Neural crest cell (in vitro differentiated cells): Measurements from ENCODE around the gene CCDC78. TPM values are rescaled to one million over a fixed set of nuclear protein-coding genes. Genes with fewer than 3 reads are reported as not detected.
A peak's percentile ranks its signal among the peaks of the same experiment; 100 is the strongest.

ENCODE experiments used
- DNase-seq: peaks from one replicate; pipeline ENCODE4 v3.0.0; 2021; ENCODE audit warnings: low read depth, mixed read lengths, low spot score
- H3K27ac Mint-ChIP-seq: one replicate; pipeline ENCODE4 v1.8.0; 2021; ENCODE audit warnings: mild to moderate bottlenecking, mixed read lengths; ENCODE audit not compliant: unreplicated experiment
- H3K27me3 Mint-ChIP-seq: 2 replicates; pipeline ENCODE4 v1.8.0; 2021; ENCODE audit warnings: low read depth, mild to moderate bottlenecking, mixed read lengths
- H3K36me3 Mint-ChIP-seq: 2 replicates; pipeline ENCODE4 v1.8.0; 2021; ENCODE audit warnings: low read depth, mild to moderate bottlenecking, mixed read lengths
- H3K4me1 Mint-ChIP-seq: 2 replicates; pipeline ENCODE4 v1.8.0; 2021; ENCODE audit warnings: mixed read lengths
- H3K4me3 Mint-ChIP-seq: one replicate; pipeline ENCODE4 v1.8.0; 2021; ENCODE audit warnings: mild to moderate bottlenecking, mixed read lengths
- H3K9me3 Mint-ChIP-seq: 2 replicates; pipeline ENCODE4 v1.8.0; 2021; ENCODE audit warnings: mixed read lengths
- microRNA-seq: library from miRNA; unstranded; fragments of <30 nt; microRNA quantifications from one replicate; pipeline ENCODE4, GENCODE V29; 2020
- total RNA-seq: library from RNA; stranded (reverse); gene quantifications from 2 replicates; pipeline ENCODE4 v1.2.1, GENCODE V29; 2021
- TF ChIP-seq, protein P1 (sequence below): fragments of 200-600 bp; sonication (generic); conservative IDR thresholded peaks from 2 replicates; pipeline ENCODE4 v1.5.0; 2021; ENCODE audit warnings: antibody characterized with exemption, mild to moderate bottlenecking

CCDC78 gene
- total RNA-seq, 1 donor from 2014 or later: 7.0 TPM

DNA sequence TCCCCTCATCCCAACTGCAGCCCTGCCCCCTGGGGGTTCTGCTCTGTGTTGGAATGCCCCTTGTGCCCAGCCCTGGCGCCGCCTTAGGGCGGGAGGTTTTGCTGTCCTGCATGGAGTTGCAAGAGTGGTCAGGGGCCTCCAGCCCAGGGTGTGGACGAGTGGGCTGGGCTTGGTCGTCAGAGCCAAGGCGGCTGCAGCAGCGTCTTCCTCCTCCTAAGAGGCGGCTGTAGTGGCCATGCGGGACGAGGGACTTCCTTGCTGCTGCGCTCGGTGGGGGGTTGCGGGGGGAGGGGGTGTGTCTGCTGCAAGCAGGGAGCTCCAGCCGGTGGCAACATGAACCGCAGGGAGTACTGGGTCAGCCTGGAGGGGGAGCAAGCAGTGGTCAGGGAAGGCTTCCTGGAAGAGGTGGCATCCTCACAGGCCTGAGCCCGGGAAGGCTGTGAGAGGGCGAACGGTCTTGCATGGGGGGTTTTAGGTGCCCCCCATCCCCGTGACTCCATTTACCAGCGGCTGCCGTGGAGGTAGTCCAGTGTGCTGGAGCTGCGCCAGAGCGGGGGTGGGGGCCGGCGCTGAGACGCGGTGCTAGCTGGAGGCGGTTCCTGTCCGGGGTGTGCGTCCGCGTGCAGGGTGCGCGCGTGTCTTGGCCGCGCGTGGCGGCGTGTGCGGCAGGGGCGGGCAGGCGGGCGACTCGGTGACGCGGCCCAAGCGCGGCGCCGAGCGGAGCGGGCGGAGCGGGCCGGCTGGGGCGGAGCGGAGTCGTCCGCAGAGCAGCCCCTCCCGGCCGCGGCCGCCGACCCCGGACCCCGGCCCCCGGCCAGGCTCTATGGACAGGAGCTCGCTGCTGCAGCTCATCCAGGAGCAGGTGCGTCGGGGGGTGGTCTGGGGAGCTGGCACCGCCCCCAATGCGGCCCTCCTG is 51.0 kb downstream of the CCDC78 start, which contains the start of gene RHBDL1:
TSS of gene RHBDL1 (plus strand) at position 704 of the 916 bp plus-strand sequence. CDS start at position 824, 120 bp downstream.
- DNase-seq: no peak
- Mint-ChIP-seq H3K4me1 (peaks cover 7% of the 10 kb centered on the region), H3K9me3 (no peaks in the 10 kb centered on the region), H3K4me3 (peak within 1 kb of the TSS; percentile 81), H3K27me3 (peaks cover 14% of the 10 kb centered on the region), H3K36me3 (no peaks in the 10 kb centered on the region), H3K27ac (no peak within 1 kb of the TSS)
- TF ChIP-seq, protein P1, sequence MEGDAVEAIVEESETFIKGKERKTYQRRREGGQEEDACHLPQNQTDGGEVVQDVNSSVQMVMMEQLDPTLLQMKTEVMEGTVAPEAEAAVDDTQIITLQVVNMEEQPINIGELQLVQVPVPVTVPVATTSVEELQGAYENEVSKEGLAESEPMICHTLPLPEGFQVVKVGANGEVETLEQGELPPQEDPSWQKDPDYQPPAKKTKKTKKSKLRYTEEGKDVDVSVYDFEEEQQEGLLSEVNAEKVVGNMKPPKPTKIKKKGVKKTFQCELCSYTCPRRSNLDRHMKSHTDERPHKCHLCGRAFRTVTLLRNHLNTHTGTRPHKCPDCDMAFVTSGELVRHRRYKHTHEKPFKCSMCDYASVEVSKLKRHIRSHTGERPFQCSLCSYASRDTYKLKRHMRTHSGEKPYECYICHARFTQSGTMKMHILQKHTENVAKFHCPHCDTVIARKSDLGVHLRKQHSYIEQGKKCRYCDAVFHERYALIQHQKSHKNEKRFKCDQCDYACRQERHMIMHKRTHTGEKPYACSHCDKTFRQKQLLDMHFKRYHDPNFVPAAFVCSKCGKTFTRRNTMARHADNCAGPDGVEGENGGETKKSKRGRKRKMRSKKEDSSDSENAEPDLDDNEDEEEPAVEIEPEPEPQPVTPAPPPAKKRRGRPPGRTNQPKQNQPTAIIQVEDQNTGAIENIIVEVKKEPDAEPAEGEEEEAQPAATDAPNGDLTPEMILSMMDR: no peak

DNA sequence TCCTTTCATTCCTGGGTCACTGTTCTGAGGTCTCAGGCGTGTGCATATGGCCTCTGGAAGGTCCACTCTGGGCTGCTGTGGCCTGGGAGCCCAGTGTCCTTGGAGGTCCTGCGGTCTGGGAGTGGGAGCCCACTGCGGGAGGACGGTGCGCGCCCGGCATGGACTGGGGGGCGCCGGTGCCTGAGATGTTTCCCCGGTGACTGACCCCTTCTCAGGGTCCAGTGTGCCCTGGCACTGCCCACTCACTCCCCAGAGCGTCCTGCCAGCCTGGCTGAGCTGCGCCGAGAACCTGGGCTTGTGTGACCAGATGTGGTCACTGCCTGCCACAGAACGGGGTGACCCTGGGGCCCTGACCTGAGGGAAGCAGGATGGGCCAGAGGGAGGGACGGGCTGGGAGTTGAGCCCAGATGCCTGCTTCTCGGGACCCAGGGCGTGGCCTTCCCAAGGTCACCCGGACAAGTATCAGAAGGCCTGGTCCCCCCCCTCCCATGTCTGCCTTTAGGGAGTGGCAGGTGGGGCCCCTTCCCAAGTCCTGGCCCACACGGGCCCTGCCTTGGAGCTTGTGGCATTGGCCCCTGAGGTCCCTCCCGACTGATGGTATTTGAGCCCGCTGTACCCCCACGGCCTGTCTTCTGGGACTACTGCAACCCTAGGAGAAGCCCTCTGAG is 51.9 kb downstream of the CCDC78 start:
- Mint-ChIP-seq H3K9me3 (no peaks in the 10 kb centered on the region), H3K27ac (no peak overlapping the region), H3K4me3 (peak overlapping the region; percentile 81), H3K4me1 (peaks cover 7% of the 10 kb centered on the region), H3K36me3 (no peaks in the 10 kb centered on the region), H3K27me3 (peaks cover 14% of the 10 kb centered on the region)
- no peak for DNase-seq
- TF ChIP-seq, protein P1: no peak

DNA sequence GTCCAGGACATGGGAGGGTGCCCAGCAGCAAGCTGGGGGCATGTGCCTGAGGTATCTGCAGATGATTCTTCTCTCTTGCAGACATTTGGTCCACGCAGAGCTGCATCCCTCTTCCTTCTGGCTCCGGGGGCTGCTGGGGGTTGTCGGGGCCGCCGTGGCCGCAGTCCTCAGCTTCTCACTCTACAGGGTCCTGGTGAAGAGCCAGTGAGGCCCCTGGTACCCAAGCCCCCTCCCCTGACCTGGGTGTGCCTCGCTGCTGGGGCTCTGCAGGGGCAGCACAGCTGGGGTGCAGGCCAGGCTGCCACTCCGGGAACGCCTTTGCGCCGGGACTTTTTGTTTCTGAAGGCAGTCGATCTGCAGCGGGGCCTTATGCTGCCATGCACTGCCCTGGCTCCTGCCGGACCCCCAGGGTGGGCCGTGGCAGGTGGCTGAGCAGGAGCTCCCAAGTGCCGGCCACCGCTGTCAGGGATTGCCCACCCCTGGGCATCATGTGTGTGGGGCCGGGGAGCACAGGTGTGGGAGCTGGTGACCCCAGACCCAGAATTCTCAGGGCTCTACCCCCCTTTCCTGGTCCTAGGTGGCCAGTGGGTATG is 52.7 kb downstream of the CCDC78 start:
- TF ChIP-seq, protein P1: no peak
- no peaks in the 10 kb centered on the region for H3K36me3 Mint-ChIP-seq

DNA sequence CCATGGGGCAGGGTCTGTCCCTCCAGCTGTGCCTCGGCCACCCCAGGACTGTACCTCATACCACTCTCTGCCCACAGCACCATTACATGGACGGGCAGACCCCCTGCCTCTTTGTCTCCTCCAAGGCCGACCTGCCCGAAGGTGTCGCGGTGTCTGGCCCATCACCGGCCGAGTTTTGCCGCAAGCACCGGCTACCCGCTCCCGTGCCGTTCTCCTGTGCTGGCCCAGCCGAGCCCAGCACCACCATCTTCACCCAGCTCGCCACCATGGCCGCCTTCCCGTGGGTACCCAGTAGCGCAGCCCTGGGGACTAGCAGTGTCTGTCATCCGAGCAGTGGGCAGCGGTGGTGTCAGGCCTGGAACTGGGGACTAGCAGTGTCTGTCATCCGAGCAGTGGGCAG is 53.4 kb downstream of the CCDC78 start:
- H3K9me3 Mint-ChIP-seq: no peaks in the 10 kb centered on the region
- TF ChIP-seq, protein P1: no peak
- peak overlapping the region; percentile 61 for H3K4me3 Mint-ChIP-seq
- H3K4me1 Mint-ChIP-seq: peaks cover 4% of the 10 kb centered on the region
- H3K36me3 Mint-ChIP-seq: no peaks in the 10 kb centered on the region
- no peak overlapping the region for H3K27ac Mint-ChIP-seq
- DNase-seq: no peak
- H3K27me3 Mint-ChIP-seq: peaks cover 12% of the 10 kb centered on the region

More for the DNA sequence above, 52.7 kb downstream of the CCDC78 start:
- peaks cover 12% of the 10 kb centered on the region for H3K27me3 Mint-ChIP-seq
- H3K27ac Mint-ChIP-seq: no peak overlapping the region
- no peak overlapping the region for H3K4me3 Mint-ChIP-seq
- DNase-seq: no peak
- H3K9me3 Mint-ChIP-seq: no peaks in the 10 kb centered on the region
- H3K4me1 Mint-ChIP-seq: peaks cover 4% of the 10 kb centered on the region

Small RNA genes lying within 50 kb of the gene (microRNA-seq; reads per million reads assigned to microRNA genes)
- not detected for gene MIR662

Other genes starting within 250 kb of the CCDC78 start
- 56.9 and 60.3 TPM in 2 replicates for gene CAPN15, start 198.7 kb downstream of the CCDC78 start, total RNA-seq
- gene PRR35, start 166.0 kb downstream of the CCDC78 start, total RNA-seq: not detected in 2 replicates
- 0.84 and 0.86 TPM in 2 replicates for gene NHLRC4, start 159.4 kb downstream of the CCDC78 start, total RNA-seq
- 84.9 and 91.7 TPM in 2 replicates for gene PIGQ, start 156.5 kb downstream of the CCDC78 start, total RNA-seq
- gene RAB40C, start 136.4 kb downstream of the CCDC78 start, total RNA-seq: 30.9 and 31.6 TPM in 2 replicates
- gene WFIKKN1, start 95.5 kb downstream of the CCDC78 start, total RNA-seq: 8.1 and 8.5 TPM in 2 replicates
- 73.4 and 75.3 TPM in 2 replicates for gene METTL26, start 90.1 kb downstream of the CCDC78 start, total RNA-seq
- 16.2 and 17.6 TPM in 2 replicates for gene MCRIP2, start 84.6 kb downstream of the CCDC78 start, total RNA-seq
- gene WDR90, start 77.1 kb downstream of the CCDC78 start, total RNA-seq: 95.8 and 97.0 TPM in 2 replicates
- 171 and 189 TPM in 2 replicates for gene RHOT2, start 58.3 kb downstream of the CCDC78 start, total RNA-seq
- gene RHBDL1, start 50.8 kb downstream of the CCDC78 start, total RNA-seq: 3.0 and 3.1 TPM in 2 replicates
- 81.5 and 99.3 TPM in 2 replicates for gene STUB1, start 46.0 kb downstream of the CCDC78 start, total RNA-seq
- gene JMJD8, start 42.1 kb downstream of the CCDC78 start, total RNA-seq: 60.8 and 64.5 TPM in 2 replicates
- 16.6 and 20.7 TPM in 2 replicates for gene WDR24, start 36.0 kb downstream of the CCDC78 start, total RNA-seq
- 2.5 and 3.0 TPM in 2 replicates for gene FBXL16, start 20.6 kb downstream of the CCDC78 start, total RNA-seq
- 210 and 224 TPM in 2 replicates for gene METRN, start 11.3 kb downstream of the CCDC78 start, total RNA-seq
- 51.1 and 52.7 TPM in 2 replicates for gene ANTKMT, start 5.3 kb downstream of the CCDC78 start, total RNA-seq
- 15.0 and 15.4 TPM in 2 replicates for gene HAGHL, start 663 bp upstream of the CCDC78 start, total RNA-seq
- 42.1 and 45.9 TPM in 2 replicates for gene CIAO3, start 14.6 kb upstream of the CCDC78 start, total RNA-seq
- not detected in 2 replicates for gene MSLN, start 34.3 kb upstream of the CCDC78 start, total RNA-seq
- gene RPUSD1, start 61.9 kb upstream of the CCDC78 start, total RNA-seq: 36.1 and 36.8 TPM in 2 replicates
- gene CHTF18, start 62.2 kb upstream of the CCDC78 start, total RNA-seq: 156 and 169 TPM in 2 replicates
- gene GNG13, start 74.3 kb upstream of the CCDC78 start, total RNA-seq: not detected in 2 replicates
- 16.0 and 19.4 TPM in 2 replicates for gene LMF1, start 244.5 kb upstream of the CCDC78 start, total RNA-seq